B cell (primary cell): Measurements from ENCODE around the gene TAAR6. TPM values are rescaled to one million over a fixed set of nuclear protein-coding genes. Genes with fewer than 3 reads are reported as not detected.
A peak's percentile ranks its signal among the peaks of the same experiment; 100 is the strongest.
"Not testable (repeated sequence)": the region's sequence is repeated elsewhere in the genome, so short reads cannot be mapped to it uniquely, and the experiment has no call there.

Experiments used
- ATAC-seq: fragments of 200-7000 bp; cut with Tn5 transposase; one replicate; pipeline ENCODE4 v1.10.0; 2021; ENCODE audit warnings: low read depth, mild to moderate bottlenecking, moderate number of reproducible peaks, moderate library complexity
- CTCF ChIA-PET: fragments of 350-600 bp; sonication (Branson Sonifier 250); formaldehyde crosslinking; loops from one replicate; lab custom pipeline; 2021; ENCODE audit warnings: antibody characterized with exemption, inconsistent platforms; lab: Charles Lee
- POLR2A ChIA-PET: fragments of 350-600 bp; sonication (Branson Sonifier 250); formaldehyde crosslinking; loops from one replicate; lab custom pipeline; 2021; ENCODE audit warnings: antibody characterized with exemption; lab: Charles Lee
- DNase-seq: peaks from one replicate; pipeline ENCODE4 v3.0.0; 2013
- H2AFZ ChIP-seq: 2 replicates; pipeline ENCODE4 v1.6.1; 2012; ENCODE audit warnings: mild to moderate bottlenecking, low read depth, low read length; ENCODE audit not compliant: insufficient read depth, poor library complexity, severe bottlenecking
- H3K27ac ChIP-seq, 2 donors: 1 replicate in 1 of 2; 2 replicates in 1 of 2; pipeline ENCODE4 v1.5.1; 2012 to 2013; ENCODE audit warnings: low read length in 2 of 2, mild to moderate bottlenecking in 2 of 2, moderate library complexity in 1 of 2
- H3K27me3 ChIP-seq, 4 experiments: fragments of 200-600 bp in 1 of 4; sonication (generic) in 1 of 4; replicated peaks in 1 of 4; 1 replicate in 2 of 4; 2 replicates in 2 of 4; pipeline versions ENCODE4 v1.6.1 to v1.7.0; 2013 to 2016; ENCODE audit warnings: low read length in 3 of 4, mild to moderate bottlenecking in 2 of 4, mixed read lengths in 1 of 4, moderate library complexity in 1 of 4; ENCODE audit not compliant: insufficient read depth in 4 of 4, control insufficient read depth in 3 of 4; ENCODE audit errors: control extremely low read depth in 1 of 4
- H3K36me3 ChIP-seq, 2 experiments: replicated peaks in 1 of 2; 1 replicate in 1 of 2; 2 replicates in 1 of 2; pipeline versions ENCODE4 v1.6.1 to v1.7.1; 2013; ENCODE audit warnings: low read length in 1 of 2; ENCODE audit not compliant: insufficient read depth in 2 of 2, control insufficient read depth in 1 of 2; ENCODE audit errors: control extremely low read depth in 1 of 2, extremely low read depth in 1 of 2
- H3K4me1 ChIP-seq, 2 donors: fragments of 200-600 bp in 1 of 2; sonication (generic) in 1 of 2; 1 replicate in 1 of 2; 2 replicates in 1 of 2; pipeline versions ENCODE4 v1.5.1 to v1.6.1; 2013 to 2017; ENCODE audit warnings: low read length in 2 of 2; ENCODE audit not compliant: control insufficient read depth in 2 of 2, insufficient read depth in 2 of 2
- H3K4me2 ChIP-seq: replicated peaks from 2 replicates; pipeline ENCODE3; 2012; ENCODE audit warnings: mild to moderate bottlenecking, low read depth, low read length; ENCODE audit not compliant: poor library complexity, severe bottlenecking
- H3K4me3 ChIP-seq, 5 experiments: fragments of 200-600 bp in 1 of 5; sonication (generic) in 1 of 5; 1 replicate in 3 of 5; 2 replicates in 2 of 5; pipeline versions ENCODE4 v1.5.1 to v1.7.0; 2011 to 2016; ENCODE audit warnings: low read length in 4 of 5, mild to moderate bottlenecking in 4 of 5, low read depth in 2 of 5, control low read depth in 1 of 5, moderate library complexity in 1 of 5; ENCODE audit not compliant: insufficient read depth in 1 of 5; ENCODE audit errors: control extremely low read depth in 1 of 5, extremely low read depth in 1 of 5
- H3K79me2 ChIP-seq: fragments of 200-600 bp; sonication (generic); one replicate; pipeline ENCODE4 v1.6.0; 2016; ENCODE audit warnings: low read length; ENCODE audit not compliant: control insufficient read depth, insufficient read depth
- H3K9ac ChIP-seq: fragments of 200-600 bp; sonication (generic); 2 replicates; pipeline ENCODE4 v1.6.1; 2017; ENCODE audit warnings: mild to moderate bottlenecking, low read length, moderate library complexity
- H3K9me3 ChIP-seq, 3 donors: one replicate each; pipeline versions ENCODE4 v1.6.1 to v1.7.1; 2013; ENCODE audit warnings: low read length in 2 of 3; ENCODE audit not compliant: control insufficient read depth in 2 of 3, insufficient read depth in 1 of 3; ENCODE audit errors: control extremely low read depth in 1 of 3
- H4K20me1 ChIP-seq: 2 replicates; pipeline ENCODE4 v1.6.0; 2012; ENCODE audit warnings: mild to moderate bottlenecking, low read length; ENCODE audit not compliant: insufficient read depth, control insufficient read depth, poor library complexity, severe bottlenecking
- H3K27ac Mint-ChIP-seq: one replicate; pipeline ENCODE4 v1.8.0; 2021; ENCODE audit warnings: mixed read lengths
- H3K27me3 Mint-ChIP-seq: one replicate; pipeline ENCODE4 v1.8.0; 2021; ENCODE audit warnings: mixed read lengths
- H3K4me1 Mint-ChIP-seq: one replicate; pipeline ENCODE4 v1.8.0; 2021; ENCODE audit warnings: mixed read lengths
- H3K4me3 Mint-ChIP-seq: one replicate; pipeline ENCODE4 v1.8.0; 2021; ENCODE audit warnings: mixed read lengths
- H3K9me3 Mint-ChIP-seq: one replicate; pipeline ENCODE4 v1.8.0; 2022; ENCODE audit warnings: mixed read lengths; ENCODE audit not compliant: insufficient read depth
- EZH2 ChIP-seq: IDR thresholded peaks from 2 replicates; pipeline ENCODE4 v1.6.1; 2012; ENCODE audit warnings: borderline replicate concordance, low read depth, mild to moderate bottlenecking, moderate library complexity, low read length; ENCODE audit not compliant: insufficient read depth, poor library complexity, severe bottlenecking
- WGBS: methylation state at CpG from one replicate; pipeline ENCODE4 v1.1.5; 2013; ENCODE audit warnings: missing lambda C conversion rate; ENCODE audit not compliant: insufficient coverage; 5-methylcytosine and 5-hydroxymethylcytosine counted together
- intact Hi-C: fragments of 100-400 bp; cut with micrococcal nuclease; formaldehyde crosslinking; loops from one replicate; pipeline ENCODE4 v1.10.0; 2022
- polyA plus RNA-seq: library from polyadenylated mRNA; depleted of rRNA; stranded (reverse); fragments of >200 nt; gene quantifications from 2 replicates; pipeline ENCODE4 v1.2.3, GENCODE V29; 2012
- total RNA-seq, 2 donors: library from RNA; stranded (reverse); fragments of 120-200 nt in 1 of 2; gene quantifications; 1 replicate in 1 of 2; 2 replicates in 1 of 2; pipeline versions ENCODE4 v1.2.3 to v1.2.4, GENCODE V29; 2013 to 2022
- TF ChIP-seq, protein P1 (sequence below): fragments of 200-600 bp; IDR thresholded peaks from one replicate; pipeline ENCODE4 v1.8.0; 2022; ENCODE audit warnings: antibody characterized with exemption, mild to moderate bottlenecking

The TAAR6 gene
- total and polyA plus RNA-seq, 2 donors (not counting 1 experiment from before 2014, with no cell fraction given): not detected

DNA sequence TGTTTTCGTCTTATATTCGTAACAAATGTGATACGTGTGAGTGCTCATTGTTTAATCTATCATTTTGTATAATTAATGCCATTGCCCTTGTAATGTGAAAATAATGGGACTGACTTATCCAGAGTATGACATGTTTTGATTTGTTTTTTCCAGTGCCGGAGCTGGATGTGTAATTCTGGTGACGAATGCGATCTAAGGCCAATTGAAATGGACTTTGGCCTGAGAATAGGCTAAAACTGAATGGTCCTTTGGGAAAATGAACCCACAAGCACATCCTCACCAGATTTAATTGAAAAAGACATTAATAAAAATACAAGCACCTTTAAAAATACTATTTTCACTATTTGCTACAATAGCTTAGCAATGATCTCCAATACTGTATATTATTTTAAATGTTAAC, 26.1 kb downstream of the TAAR6 start:
- intact Hi-C loops: no loop called here
- CTCF ChIA-PET: interaction anchor here (1.1 kb wide), 1 partner anchor 54 kb away, joined by 3 read pairs; no protein-coding TSS in a partner anchor
- no peak for ATAC-seq
- peaks cover 17% of the 10 kb centered on the region for H3K27me3 Mint-ChIP-seq
- DNase-seq: no peak
- Histone ChIP-seq H3K4me2 (no peak overlapping the region), H3K27me3 (peaks cover 0 to 5% (median 1%) of the 10 kb centered on the region in 4 experiments), H3K4me3 (no peak overlapping the region), H4K20me1 (no peaks in the 10 kb centered on the region), H3K9me3 (no peaks in the 10 kb centered on the region), H3K4me1 (no peaks in the 10 kb centered on the region), H3K9ac (no peak overlapping the region), H3K27ac (no peak overlapping the region), H3K36me3 (no peaks in the 10 kb centered on the region), H3K79me2 (no peaks in the 10 kb centered on the region), H2AFZ (no peak overlapping the region)
- H3K4me3 Mint-ChIP-seq: no peak overlapping the region
- H3K9me3 Mint-ChIP-seq: no peaks in the 10 kb centered on the region
- H3K4me1 Mint-ChIP-seq: peaks cover 2% of the 10 kb centered on the region
- POLR2A ChIA-PET: no interaction called here
- H3K27ac Mint-ChIP-seq: no peak overlapping the region
- 80% methylated on average over 1 of the region's 6 CpGs for WGBS
- TF ChIP-seq, protein P1, sequence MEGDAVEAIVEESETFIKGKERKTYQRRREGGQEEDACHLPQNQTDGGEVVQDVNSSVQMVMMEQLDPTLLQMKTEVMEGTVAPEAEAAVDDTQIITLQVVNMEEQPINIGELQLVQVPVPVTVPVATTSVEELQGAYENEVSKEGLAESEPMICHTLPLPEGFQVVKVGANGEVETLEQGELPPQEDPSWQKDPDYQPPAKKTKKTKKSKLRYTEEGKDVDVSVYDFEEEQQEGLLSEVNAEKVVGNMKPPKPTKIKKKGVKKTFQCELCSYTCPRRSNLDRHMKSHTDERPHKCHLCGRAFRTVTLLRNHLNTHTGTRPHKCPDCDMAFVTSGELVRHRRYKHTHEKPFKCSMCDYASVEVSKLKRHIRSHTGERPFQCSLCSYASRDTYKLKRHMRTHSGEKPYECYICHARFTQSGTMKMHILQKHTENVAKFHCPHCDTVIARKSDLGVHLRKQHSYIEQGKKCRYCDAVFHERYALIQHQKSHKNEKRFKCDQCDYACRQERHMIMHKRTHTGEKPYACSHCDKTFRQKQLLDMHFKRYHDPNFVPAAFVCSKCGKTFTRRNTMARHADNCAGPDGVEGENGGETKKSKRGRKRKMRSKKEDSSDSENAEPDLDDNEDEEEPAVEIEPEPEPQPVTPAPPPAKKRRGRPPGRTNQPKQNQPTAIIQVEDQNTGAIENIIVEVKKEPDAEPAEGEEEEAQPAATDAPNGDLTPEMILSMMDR: no peak
- TF ChIP-seq EZH2: no peak

DNA sequence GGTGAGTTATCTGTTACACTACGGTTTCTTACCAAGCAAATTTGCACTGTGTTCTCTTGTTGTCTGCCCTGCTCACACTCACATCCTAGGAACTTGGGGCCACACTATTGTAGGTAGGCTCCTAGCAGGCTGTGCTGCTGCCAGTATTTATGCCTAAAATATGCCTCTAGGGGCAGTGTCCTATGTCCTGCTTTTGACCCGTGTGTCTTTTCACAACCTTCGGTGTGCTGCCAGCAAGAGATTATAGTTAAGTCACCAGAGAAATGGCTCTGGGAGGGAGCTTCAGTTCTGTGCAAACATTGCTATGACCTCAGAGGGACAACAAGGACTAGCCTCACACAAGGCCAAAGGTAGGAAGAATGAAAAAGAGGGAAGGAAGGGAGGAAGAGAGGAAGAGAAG, 28.4 kb downstream of the TAAR6 start:
- peak; percentile 24 for ATAC-seq

DNA sequence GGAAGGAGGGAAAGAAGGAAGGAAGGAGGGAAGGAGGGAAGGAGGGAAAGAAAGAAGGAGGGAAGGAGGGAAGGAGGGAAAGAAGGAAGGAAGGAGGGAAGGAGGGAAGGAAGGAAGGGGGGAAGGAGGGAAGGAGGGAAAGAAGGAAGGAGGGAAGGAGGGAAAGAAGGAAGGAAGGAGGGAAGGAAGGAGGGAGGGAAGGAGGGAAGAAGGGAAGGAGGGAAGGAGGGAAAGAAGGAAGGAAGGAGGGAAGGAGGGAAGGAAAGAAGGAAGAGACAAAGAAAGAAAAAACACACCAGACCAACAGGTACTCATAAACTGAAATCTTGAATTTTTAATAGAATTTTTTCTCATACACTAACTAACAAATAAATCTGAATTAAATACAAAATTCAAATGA, 30.8 kb downstream of the TAAR6 start:
- H3K4me3 Mint-ChIP-seq, H3K9me3 ChIP-seq, intact Hi-C loops, H3K9me3 Mint-ChIP-seq, H3K79me2 ChIP-seq, H3K4me1 Mint-ChIP-seq, H3K4me2 ChIP-seq, DNase-seq, H3K27me3 ChIP-seq, H3K4me3 ChIP-seq, H3K36me3 ChIP-seq, H3K9ac ChIP-seq, H3K27ac Mint-ChIP-seq, H2AFZ ChIP-seq, POLR2A ChIA-PET, H4K20me1 ChIP-seq, H3K27ac ChIP-seq, CTCF ChIA-PET, ATAC-seq, H3K4me1 ChIP-seq: not testable (repeated sequence)
- peaks cover 12% of the 10 kb centered on the region for H3K27me3 Mint-ChIP-seq

More for the DNA sequence above, 28.4 kb downstream of the TAAR6 start:
- no peaks in the 10 kb centered on the region for H4K20me1 ChIP-seq
- no peak for TF ChIP-seq EZH2
- TF ChIP-seq, protein P1: peak; percentile 26
- no peaks in the 10 kb centered on the region for H3K79me2 ChIP-seq
- Mint-ChIP-seq H3K4me1 (no peaks in the 10 kb centered on the region), H3K9me3 (no peaks in the 10 kb centered on the region), H3K27me3 (peaks cover 14% of the 10 kb centered on the region), H3K27ac (no peak overlapping the region), H3K4me3 (no peak overlapping the region)
- H3K9ac ChIP-seq: no peak overlapping the region
- peaks cover 0 to 5% (median 1%) of the 10 kb centered on the region in 4 experiments for H3K27me3 ChIP-seq
- H3K4me2 ChIP-seq: no peak overlapping the region
- H3K36me3 ChIP-seq: no peaks in the 10 kb centered on the region
- intact Hi-C loops: no loop called here
- H3K27ac ChIP-seq: no peak overlapping the region
- peak; percentile 9 for DNase-seq
- no peaks in the 10 kb centered on the region for H3K9me3 ChIP-seq
- ChIA-PET CTCF (interaction anchor here (0.8 to 1.2 kb wide), 3 partner anchors 11 to 216 kb away, joined by 3 to 4 read pairs (median 3); partner anchors contain the start of gene RPS12), POLR2A (no interaction called here)
- WGBS: 68% methylated on average over 3 of the region's 3 CpGs
- no peaks in the 10 kb centered on the region for H3K4me1 ChIP-seq
- no peak overlapping the region for H3K4me3 ChIP-seq
- H2AFZ ChIP-seq: no peak overlapping the region
